ENCODE data around the gene FAM25A.
A peak's percentile ranks its signal among the peaks of the same experiment; 100 is the strongest.
"Not testable (repeated sequence)": the region's sequence is repeated elsewhere in the genome, so short reads cannot be mapped to it uniquely, and the experiment has no call there.

Gene FAM25A

GRCh38 chr10:87020056-87020455 lies at the start of gene FAM25A:
FAM25A (plus strand) TSS chr10:87020294; CDS start chr10:87020325, 31 bp downstream.
- DNase-seq = not testable (repeated sequence)

- no peak for DNase-seq
Observed at GRCh38 chr10:86970982-86971231, 49.2 kb upstream of the FAM25A start.

- DNase-seq = peak; percentile 85
Observed at GRCh38 chr10:86971232-86971991, 48.7 kb upstream of the FAM25A start.

GRCh38 chr10:86972613-86973380 lies 47.3 kb upstream of the FAM25A start:
- no peak for DNase-seq

- no peak for DNase-seq
Observed at GRCh38 chr10:86974484-86974883, 45.6 kb upstream of the FAM25A start.

GRCh38 chr10:86976362-86977056 lies 43.6 kb upstream of the FAM25A start:
- DNase-seq = no peak

GRCh38 chr10:86978457-86978856 lies 41.6 kb upstream of the FAM25A start:
- DNase-seq = not testable (repeated sequence)

GRCh38 chr10:86979296-86979818 lies 40.7 kb upstream of the FAM25A start:
- no peak for DNase-seq

- DNase-seq = no peak
Observed at GRCh38 chr10:86979977-86980448, 40.1 kb upstream of the FAM25A start.

GRCh38 chr10:86981020-86981419 lies 39.1 kb upstream of the FAM25A start:
- not testable (repeated sequence) for DNase-seq

- DNase-seq = no peak
Observed at GRCh38 chr10:86981716-86982115, 38.4 kb upstream of the FAM25A start.

GRCh38 chr10:86984498-86984897 lies 35.6 kb upstream of the FAM25A start:
- not testable (repeated sequence) for DNase-seq

GRCh38 chr10:86988520-86988919 lies 31.6 kb upstream of the FAM25A start:
- no peak for DNase-seq

GRCh38 chr10:86991362-86991761 lies 28.7 kb upstream of the FAM25A start:
- DNase-seq = not testable (repeated sequence)

GRCh38 chr10:86992456-86992855 lies 27.6 kb upstream of the FAM25A start:
- no peak for DNase-seq

GRCh38 chr10:86992929-86993328 lies 27.2 kb upstream of the FAM25A start:
- no peak for DNase-seq

- DNase-seq = not testable (repeated sequence)
Observed at GRCh38 chr10:86999802-87000403, 20.2 kb upstream of the FAM25A start.

- DNase-seq = no peak
Observed at GRCh38 chr10:87000491-87000890, 19.6 kb upstream of the FAM25A start.

GRCh38 chr10:87007124-87007523 lies 13.0 kb upstream of the FAM25A start:
- not testable (repeated sequence) for DNase-seq

- DNase-seq = not testable (repeated sequence)
Observed at GRCh38 chr10:87007674-87008073, 12.4 kb upstream of the FAM25A start.

- DNase-seq = not testable (repeated sequence)
Observed at GRCh38 chr10:87008303-87008702, 11.8 kb upstream of the FAM25A start.

GRCh38 chr10:87009134-87009696 lies 10.9 kb upstream of the FAM25A start:
- not testable (repeated sequence) for DNase-seq

GRCh38 chr10:87013528-87013927 lies 6.6 kb upstream of the FAM25A start:
- DNase-seq = not testable (repeated sequence)
